Smooth muscle cell (in vitro differentiated cells): ENCODE data around the gene GPR17. TPM values are rescaled to one million over a fixed set of nuclear protein-coding genes. Genes with fewer than 3 reads are reported as not detected.

Experiments used
- DNase-seq: peaks from one replicate; lab custom pipeline; 2025; ENCODE audit not compliant: unreplicated experiment; lab: John Stamatoyannopoulos, UW
- H2AFZ ChIP-seq: fragments of 200-600 bp; sonication (generic); 2 replicates; pipeline ENCODE4 v1.6.0; 2016; ENCODE audit warnings: antibody characterized with exemption, low read depth, mild to moderate bottlenecking
- H3F3A ChIP-seq: fragments of 200-600 bp; sonication (generic); 2 replicates; pipeline ENCODE4 v1.6.0; 2017; ENCODE audit warnings: antibody characterized with exemption, low read depth
- H3K27ac ChIP-seq: fragments of 200-600 bp; sonication (generic); 2 replicates; pipeline ENCODE4 v1.5.1; 2016; ENCODE audit warnings: low read depth, mild to moderate bottlenecking
- H3K27me3 ChIP-seq: fragments of 200-600 bp; sonication (generic); 2 replicates; pipeline ENCODE4 v1.6.1; 2016; ENCODE audit warnings: low read depth, mild to moderate bottlenecking
- H3K36me3 ChIP-seq: fragments of 200-600 bp; sonication (generic); 2 replicates; pipeline ENCODE4 v1.5.1; 2016; ENCODE audit warnings: low read depth
- H3K4me1 ChIP-seq: fragments of 200-600 bp; sonication (generic); 2 replicates; pipeline ENCODE4 v1.5.1; 2016; ENCODE audit warnings: low read depth
- H3K4me2 ChIP-seq: fragments of 200-600 bp; sonication (generic); 2 replicates; pipeline ENCODE4 v1.6.0; 2016; ENCODE audit warnings: mild to moderate bottlenecking
- H3K4me3 ChIP-seq: fragments of 200-600 bp; sonication (generic); 2 replicates; pipeline ENCODE4 v1.5.1; 2016; ENCODE audit warnings: mild to moderate bottlenecking
- H3K79me2 ChIP-seq: fragments of 200-600 bp; sonication (generic); 2 replicates; pipeline ENCODE4 v1.6.0; 2016; ENCODE audit warnings: low read depth, mild to moderate bottlenecking
- H3K9ac ChIP-seq: fragments of 200-600 bp; sonication (generic); 2 replicates; pipeline ENCODE4 v1.6.0; 2016; ENCODE audit warnings: low read depth
- H3K9me3 ChIP-seq: fragments of 200-600 bp; sonication (generic); replicated peaks from 2 replicates; pipeline ENCODE4 v1.5.1; 2016; ENCODE audit warnings: low read depth
- H4K20me1 ChIP-seq: fragments of 200-600 bp; sonication (generic); 2 replicates; pipeline ENCODE4 v1.6.0; 2016; ENCODE audit warnings: low read depth
- CTCF ChIP-seq: fragments of 200-600 bp; sonication (generic); IDR thresholded peaks from 2 replicates; pipeline ENCODE4 v1.5.1; 2017; ENCODE audit warnings: borderline replicate concordance, mild to moderate bottlenecking, antibody characterized with exemption; ENCODE audit not compliant: insufficient read depth, poor library complexity, severe bottlenecking
- WGBS: methylation state at CpG from one replicate; pipeline ENCODE4 v1.1.7; 2016; ENCODE audit warnings: low lambda C conversion rate; 5-methylcytosine and 5-hydroxymethylcytosine counted together
- polyA plus RNA-seq: library from polyadenylated mRNA; unstranded; fragments of >200 nt; fragmentation: Nextera tagmentation; extraction: Ambion mirVana; gene quantifications from 2 replicates; pipeline ENCODE4 v1.2.1, GENCODE V29; 2016
- total RNA-seq: library from RNA; depleted of rRNA; stranded (reverse); fragments of >200 nt; gene quantifications from 2 replicates; pipeline ENCODE4 v1.2.3, GENCODE V29; 2014

Gene GPR17
- total and polyA plus RNA-seq, 2 experiments from 2014 or later = not detected

- Histone ChIP-seq H3K9ac (no peak overlapping the region), H3K4me1 (peaks cover 12% of the 10 kb centered on the region), H4K20me1 (no peaks in the 10 kb centered on the region), H3K27me3 (no peaks in the 10 kb centered on the region), H3K9me3 (no peaks in the 10 kb centered on the region), H3K36me3 (no peaks in the 10 kb centered on the region), H3F3A (no peaks in the 10 kb centered on the region), H2AFZ (no peak overlapping the region), H3K27ac (no peak overlapping the region), H3K79me2 (no peaks in the 10 kb centered on the region), H3K4me3 (no peak overlapping the region), H3K4me2 (no peak overlapping the region)
- no peak for DNase-seq
- TF ChIP-seq CTCF = no peak
- WGBS = 88% methylated on average over 13 of the region's 16 CpGs
Measured at GRCh38 chr2:127634066-127634617, 11.8 kb upstream of the GPR17 start.

- Histone ChIP-seq H3K79me2 (no peaks in the 10 kb centered on the region), H3K27me3 (no peaks in the 10 kb centered on the region), H4K20me1 (no peaks in the 10 kb centered on the region), H2AFZ (no peak overlapping the region), H3K36me3 (no peaks in the 10 kb centered on the region), H3K4me2 (no peak overlapping the region), H3K4me3 (no peak overlapping the region), H3K9me3 (no peaks in the 10 kb centered on the region), H3K27ac (no peak overlapping the region), H3F3A (no peaks in the 10 kb centered on the region), H3K9ac (no peak overlapping the region), H3K4me1 (peaks cover 12% of the 10 kb centered on the region)
- whole genome bisulfite sequencing = 98% methylated on average over 13 of the region's 17 CpGs
- no peak for DNase-seq
- no peak for TF ChIP-seq CTCF
Measured at GRCh38 chr2:127634626-127635379, 11.2 kb upstream of the GPR17 start.

- no peaks in the 10 kb centered on the region for H3F3A ChIP-seq
- no peaks in the 10 kb centered on the region for H4K20me1 ChIP-seq
- no peaks in the 10 kb centered on the region for H3K27me3 ChIP-seq
- peaks cover 12% of the 10 kb centered on the region for H3K4me1 ChIP-seq
- TF ChIP-seq CTCF = no peak
- H3K36me3 ChIP-seq = no peaks in the 10 kb centered on the region
- H3K27ac ChIP-seq = no peak overlapping the region
- H3K79me2 ChIP-seq = no peaks in the 10 kb centered on the region
- no peak overlapping the region for H3K4me2 ChIP-seq
- 92% methylated on average over 18 of the region's 19 CpGs for whole genome bisulfite sequencing
- no peak for DNase-seq
- H3K9me3 ChIP-seq = no peaks in the 10 kb centered on the region
- no peak overlapping the region for H3K4me3 ChIP-seq
- no peak overlapping the region for H2AFZ ChIP-seq
- H3K9ac ChIP-seq = no peak overlapping the region
Measured at GRCh38 chr2:127635380-127636237, 10.3 kb upstream of the GPR17 start.
